HG03442 (cell line): ENCODE results near the gene MRNIP.
"Not testable (repeated sequence)": the region's sequence is repeated elsewhere in the genome, so short reads cannot be mapped to it uniquely, and the experiment has no call there.

Experiments
- ATAC-seq: cut with Tn5 transposase; IDR thresholded peaks from one replicate; pipeline ENCODE4 v1.9.1; 2021; ENCODE audit warnings: mild to moderate bottlenecking, moderate library complexity; ENCODE audit not compliant: unreplicated experiment

The MRNIP gene

DNA sequence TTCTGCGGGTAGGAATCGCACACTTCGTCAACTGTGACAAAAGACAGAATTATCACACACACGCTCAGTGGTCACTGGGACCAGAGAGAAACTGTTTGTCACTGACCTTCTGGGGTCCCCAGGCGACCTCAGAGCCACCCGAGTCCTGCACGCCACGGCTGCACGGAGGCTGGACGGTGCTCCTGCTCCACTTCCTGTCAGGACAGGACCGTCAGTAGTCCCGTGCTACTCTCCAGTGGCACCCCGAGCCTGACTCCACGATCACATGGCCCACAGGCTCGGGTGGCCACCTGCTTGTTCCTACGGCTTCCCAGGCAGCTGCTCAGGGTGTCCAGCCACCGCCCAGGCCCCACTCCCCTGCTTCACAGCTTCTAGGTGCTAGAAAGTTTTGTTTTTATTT lies 17.9 kb downstream of the MRNIP start:
- ATAC-seq = no peak

DNA sequence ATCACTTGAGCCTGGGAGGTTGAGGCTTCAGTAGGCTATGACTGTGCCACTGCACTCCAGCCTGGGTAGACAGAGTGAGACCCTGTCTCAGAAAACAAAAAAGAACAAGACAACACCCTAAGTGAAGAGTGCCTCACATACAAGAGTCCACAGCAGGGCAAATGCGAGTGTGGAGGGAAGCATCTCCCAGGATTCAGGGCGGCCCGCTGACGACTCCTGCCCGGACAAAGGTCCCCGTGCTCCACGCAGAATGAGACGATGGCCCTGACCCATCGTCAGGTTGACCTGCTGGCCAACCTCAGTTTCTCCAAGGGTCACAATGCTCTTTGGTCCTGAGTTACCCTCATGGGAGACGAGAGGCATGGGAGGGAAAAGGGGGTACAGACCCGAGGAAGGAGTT lies 18.3 kb downstream of the MRNIP start:
- ATAC-seq = no peak

DNA sequence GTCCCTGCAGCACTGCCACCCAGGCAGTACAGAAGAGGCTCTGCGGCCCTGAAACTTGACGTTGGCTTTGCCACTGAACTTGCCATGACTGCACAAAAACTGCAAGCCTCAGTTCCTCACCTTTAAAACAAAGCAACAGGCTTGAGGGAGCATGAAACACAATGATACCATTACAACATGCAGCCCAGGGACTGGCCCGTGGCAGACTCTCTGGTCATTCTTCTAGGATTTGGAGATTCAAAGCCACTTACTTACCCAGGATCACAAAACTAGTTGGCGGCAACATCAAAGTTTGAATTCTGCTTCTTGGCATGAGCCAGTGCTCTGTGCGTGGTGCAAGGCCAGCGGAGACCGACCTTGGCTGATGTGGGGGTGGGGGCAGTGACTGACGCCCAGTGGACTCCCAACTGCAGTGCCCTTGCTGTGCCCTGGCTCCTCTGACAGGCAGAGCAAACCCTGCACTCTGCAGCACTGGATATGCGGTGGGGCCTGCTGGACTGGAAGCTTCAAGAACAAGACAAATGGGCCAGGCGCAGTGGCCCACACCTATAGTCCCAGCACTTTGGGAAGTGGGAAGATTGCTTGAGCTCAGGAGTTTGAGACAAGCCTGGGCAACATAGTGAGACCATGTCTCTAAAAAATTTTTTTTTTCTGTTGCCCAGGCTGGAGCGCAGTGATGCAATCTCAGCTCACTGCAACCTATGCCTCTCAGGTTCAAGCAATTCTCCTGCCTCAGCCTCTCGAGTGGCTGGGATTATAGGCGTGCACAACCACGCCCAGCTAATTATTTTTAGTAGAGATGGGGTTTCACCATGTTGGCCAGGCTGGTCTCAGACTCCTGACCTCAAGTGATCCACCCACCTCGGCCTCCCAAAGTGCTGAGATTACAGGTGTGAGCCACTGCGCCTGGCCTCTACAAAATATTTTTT lies 19.0 kb downstream of the MRNIP start:
- no peak for ATAC-seq

DNA sequence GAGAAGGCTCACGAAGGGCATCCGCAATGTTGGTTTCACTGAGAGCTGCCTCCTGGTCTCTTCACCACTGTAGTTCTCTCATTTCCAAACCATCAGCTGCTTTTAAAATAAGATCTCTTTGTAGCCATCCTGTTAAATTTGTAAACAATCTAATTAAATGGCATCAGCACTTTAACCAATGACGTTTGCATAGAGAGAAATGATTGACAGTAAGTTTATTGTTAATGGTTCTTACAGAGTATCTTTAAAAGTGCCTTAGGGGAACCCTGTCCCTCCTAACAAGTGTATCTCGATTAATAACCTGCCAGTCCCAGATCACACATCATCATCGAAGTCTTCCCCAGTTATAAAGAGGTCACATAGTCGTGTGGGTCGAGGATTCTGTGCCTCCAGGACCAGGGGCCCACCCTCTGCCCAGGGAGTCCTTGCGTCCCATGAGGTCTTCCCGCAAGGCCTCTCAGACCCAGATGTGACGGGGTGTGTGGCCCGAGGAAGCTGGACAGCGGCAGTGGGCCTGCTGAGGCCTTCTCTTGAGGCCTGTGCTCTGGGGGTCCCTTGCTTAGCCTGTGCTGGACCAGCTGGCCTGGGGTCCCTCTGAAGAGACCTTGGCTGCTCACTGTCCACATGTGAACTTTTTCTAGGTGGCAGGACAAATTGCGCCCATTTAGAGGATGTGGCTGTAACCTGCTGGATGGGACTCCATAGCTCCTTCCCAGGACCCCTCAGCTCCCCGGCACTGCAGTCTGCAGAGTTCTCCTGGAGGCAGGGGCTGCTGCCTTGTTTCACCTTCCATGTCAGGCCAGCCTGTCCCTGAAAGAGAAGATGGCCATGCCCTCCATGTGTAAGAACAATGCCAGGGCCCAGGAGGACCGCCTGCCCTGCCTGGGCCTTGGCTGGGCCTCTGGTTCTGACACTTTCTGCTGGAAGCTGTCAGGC lies 21.3 kb downstream of the MRNIP start:
- ATAC-seq = no peak

DNA sequence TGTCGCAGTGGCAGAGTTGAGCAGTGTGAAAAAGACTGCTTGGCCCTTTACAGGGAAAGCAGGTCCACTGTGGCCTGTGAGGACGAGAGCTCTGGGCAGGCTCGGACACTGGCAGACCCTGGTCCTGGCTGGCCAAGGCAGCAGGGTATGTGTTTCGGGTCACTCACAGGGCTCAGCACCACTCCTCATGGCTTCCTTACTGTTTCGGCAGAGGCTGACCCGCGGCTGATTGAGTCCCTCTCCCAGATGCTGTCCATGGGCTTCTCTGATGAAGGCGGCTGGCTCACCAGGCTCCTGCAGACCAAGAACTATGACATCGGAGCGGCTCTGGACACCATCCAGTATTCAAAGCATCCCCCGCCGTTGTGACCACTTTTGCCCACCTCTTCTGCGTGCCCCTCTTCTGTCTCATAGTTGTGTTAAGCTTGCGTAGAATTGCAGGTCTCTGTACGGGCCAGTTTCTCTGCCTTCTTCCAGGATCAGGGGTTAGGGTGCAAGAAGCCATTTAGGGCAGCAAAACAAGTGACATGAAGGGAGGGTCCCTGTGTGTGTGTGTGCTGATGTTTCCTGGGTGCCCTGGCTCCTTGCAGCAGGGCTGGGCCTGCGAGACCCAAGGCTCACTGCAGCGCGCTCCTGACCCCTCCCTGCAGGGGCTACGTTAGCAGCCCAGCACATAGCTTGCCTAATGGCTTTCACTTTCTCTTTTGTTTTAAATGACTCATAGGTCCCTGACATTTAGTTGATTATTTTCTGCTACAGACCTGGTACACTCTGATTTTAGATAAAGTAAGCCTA lies 22.2 kb downstream of the MRNIP start:
- ATAC-seq = no peak

DNA sequence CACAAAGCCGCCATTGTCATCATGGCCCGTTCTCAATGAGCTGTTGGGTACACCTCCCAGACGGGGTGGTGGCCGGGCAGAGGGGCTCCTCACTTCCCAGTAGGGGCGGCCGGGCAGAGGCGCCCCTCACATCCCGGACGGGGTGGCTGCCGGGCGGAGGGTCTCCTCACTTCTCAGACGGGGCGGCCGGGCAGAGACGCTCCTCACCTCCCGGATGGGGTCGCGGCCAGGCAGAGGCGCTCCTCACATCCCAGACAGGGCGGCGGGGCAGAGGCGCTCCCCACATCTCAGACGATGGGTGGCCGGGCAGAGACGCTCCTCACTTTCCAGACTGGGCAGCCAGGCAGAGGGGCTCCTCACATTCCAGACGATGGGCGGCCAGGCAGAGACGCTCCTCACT lies 23.7 kb downstream of the MRNIP start:
- not testable (repeated sequence) for ATAC-seq

DNA sequence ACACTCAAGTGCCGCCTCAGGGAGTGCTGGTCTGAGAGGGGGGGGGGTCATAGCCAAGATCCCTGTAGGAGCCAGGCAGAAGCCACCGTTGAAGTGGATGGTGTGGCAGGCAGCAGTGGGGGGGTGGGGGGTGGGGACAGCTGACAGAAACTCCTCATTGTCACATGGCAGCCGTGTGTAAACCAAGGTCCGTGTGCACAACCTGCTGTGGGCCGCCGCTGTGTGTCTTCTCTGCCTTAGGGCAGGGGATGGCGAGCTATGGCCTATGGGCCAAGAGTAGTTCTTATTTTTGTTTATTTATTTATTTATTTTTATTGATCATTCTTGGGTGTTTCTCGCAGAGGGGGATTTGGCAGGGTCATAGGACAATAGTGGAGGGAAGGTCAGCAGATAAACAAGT lies 24.5 kb downstream of the MRNIP start:
- ATAC-seq = no peak

DNA sequence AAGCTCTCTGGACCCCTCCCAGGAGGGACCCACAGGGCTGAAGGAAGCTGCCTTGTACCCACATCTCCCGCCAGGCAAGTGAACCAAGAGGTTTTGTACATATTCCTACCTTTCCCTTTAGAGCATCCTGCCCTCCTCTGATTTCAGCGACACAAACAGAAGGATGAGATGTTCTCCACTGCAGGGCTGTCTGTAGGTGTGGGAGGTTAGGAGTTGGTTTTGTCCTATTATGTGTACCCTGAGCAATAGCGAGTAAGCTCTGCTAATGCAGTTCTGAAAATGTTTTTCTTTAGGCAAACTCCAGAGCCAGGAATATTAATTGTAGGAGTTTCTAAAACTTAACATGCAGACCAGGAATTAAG lies 24.9 kb downstream of the MRNIP start:
- ATAC-seq = no peak

DNA sequence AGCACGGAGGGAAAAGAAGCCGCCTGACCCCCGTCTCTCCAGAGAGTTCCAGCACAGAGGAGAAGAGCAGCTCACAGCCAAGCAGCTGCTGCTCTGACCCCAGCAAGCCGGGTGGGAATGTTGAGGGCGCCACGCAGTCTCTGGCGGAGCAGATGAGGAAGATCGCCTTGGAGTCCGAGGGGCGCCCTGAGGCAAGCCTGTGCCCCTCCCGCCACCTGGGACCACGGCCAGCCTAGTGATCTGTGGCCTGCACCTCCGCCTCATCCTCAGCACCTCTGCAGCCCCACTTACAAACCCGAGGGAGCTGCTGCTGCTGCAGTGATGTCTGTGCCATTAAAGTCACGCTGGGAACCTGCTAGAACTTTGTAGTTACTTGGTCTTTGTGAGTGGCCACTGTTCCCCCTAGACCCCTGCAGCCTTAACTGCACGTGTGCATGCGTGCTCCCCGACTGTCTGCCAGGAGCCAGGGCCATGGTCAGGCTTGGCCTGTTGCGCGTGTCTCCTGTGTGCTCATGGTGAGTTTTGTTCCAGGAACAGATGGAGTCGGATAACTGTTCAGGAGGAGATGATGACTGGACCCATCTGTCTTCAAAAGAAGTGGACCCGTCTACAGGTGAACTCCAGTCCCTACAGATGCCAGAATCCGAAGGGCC lies 25.4 kb downstream of the MRNIP start:
- ATAC-seq = no peak

DNA sequence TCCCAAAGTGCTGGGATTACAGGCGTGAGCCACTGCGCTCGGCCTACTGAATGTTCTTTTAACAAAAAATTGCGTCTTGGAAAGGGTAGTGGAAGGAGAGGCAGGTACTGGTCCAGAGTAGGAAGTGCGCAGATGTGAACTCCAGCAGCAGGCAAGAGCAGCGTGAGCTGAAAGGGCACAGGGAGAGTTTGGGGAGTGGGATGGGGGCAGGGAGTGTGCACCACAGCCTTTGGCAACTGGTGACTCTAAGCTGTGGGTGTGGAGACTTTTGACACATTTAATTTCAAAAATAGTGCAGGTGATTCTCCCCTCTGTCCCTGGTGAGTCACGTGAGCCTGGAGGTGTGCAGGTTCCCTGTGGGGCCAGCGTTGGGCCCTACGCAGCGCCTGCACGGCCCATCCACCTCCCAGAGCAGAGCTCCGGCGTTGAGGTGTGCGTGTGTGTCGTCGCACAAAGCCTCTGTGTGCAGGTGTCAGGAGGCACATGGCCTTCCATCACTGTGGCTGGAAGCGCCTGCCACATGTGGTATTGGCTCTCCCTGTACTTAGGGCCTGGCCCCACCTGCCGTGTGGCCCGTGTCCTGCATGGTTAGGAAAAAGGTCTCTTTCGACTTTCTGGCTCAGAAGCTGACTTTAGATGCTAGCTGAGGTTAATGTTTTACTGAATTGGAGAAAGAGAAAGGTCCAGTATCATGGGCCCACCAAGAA lies 26.4 kb downstream of the MRNIP start:
- no peak for ATAC-seq

DNA sequence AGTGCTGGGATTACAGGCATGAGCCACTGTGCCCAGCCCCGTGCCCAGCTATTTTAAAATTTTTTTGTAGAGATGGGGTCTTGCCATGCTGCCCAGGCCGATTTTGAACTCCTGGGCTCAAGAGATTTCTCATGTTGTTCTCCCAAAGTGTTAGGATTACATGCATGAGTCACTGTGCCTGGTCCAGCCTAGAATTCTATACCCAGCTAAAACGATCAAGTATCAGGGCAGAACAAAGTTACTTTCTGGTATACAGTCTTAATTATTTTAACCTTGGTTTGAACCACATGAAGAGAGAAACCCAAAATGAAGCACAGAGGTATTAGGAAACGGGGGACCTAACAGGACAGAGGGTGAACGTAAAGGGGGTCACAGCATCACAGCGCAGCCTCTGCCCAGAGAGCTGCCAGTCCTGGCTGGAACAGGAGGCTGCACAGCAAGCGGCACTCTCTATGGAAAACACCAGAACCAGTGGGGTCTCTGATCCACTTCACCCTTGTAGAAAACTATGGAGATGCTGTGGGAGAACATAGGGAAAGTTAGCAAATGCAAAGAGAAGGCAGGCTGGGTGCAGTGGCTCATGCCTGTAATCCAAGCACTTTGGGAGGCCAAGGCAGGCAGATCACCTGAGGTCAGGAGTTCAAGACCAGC lies 27.7 kb downstream of the MRNIP start:
- ATAC-seq = no peak

DNA sequence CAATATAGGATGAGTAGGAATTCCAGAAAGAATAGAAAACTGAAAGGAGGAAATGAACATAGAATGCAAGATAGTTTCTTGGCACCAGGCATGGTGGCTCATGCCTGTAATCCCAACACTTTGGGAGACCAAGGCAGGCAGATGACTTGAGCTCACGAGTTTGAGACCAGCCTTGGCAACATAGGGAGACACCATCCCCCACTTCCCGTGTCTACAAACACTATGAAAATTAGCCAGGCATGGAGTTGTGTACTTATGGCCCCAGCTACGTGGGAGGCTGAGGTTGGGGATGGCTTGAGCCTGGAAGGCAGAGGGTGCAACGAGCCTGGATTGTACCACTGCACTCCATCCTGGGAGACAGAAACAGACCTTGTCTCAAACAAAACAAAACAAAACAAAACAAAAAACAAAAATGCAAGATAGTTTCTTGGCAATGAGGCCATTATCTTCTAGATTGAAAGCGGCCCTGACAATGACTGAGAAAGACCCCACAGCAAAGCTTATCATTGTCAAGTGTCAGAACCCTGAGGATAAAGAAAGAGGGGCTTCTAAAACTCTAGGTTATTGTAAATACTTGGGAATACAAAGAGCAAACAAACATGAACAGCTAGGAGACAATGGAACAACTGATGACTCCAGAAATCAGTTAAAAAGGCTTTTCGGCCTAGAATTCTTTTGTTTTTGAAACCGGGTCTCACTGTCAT lies 28.7 kb downstream of the MRNIP start:
- ATAC-seq = no peak

DNA sequence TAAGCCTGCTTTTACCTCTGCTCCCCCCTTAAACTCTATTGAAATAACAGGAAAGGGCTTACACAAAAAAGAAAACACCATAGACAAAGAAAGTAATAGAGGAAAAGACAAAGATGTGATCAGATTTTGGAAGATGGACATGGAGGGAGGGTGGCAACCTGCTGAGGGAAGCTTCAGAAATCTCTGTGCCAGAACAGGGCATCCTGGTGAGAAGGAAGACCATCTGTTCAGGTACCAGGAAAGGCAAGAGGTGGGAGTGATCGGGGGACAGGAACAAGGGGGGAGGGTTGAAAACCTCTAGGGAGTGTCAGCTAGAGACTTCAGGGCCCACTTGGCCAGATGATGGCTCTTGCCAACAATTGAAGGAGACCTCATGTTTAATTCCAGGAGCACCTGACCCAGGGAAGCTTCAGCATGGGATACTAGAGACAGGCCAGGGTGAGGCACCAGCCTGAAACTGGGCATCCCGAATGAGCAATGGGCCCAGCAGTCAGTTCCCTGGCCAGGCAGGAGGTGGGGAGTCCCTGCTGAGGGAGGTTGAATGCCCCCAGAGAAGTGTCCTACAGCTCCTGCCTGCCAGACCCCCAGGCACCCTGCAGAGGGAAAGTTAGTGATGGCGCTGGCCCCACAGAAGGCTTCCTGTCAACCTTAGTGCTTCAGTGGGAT lies 29.7 kb downstream of the MRNIP start:
- ATAC-seq = no peak

DNA sequence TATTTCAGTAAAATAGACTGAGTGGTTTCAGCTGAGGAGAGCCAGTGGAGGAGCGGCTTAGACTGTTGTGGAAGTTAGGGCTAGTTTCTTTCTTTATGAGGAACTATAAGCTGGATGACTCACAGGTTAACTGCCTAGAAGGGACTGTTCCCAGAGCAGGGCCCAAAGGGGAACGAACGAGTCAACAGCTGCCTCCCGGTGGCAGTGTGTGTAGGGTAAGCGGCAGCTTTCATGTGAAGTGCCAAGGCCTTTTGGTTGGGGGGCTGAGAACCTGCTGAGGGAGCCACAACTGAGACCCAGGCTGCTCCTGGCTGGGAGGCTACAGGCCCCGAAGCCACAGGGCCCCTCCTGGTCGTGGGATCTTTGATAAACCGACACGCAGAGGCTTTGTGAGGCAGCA lies 30.9 kb downstream of the MRNIP start:
- ATAC-seq = no peak

DNA sequence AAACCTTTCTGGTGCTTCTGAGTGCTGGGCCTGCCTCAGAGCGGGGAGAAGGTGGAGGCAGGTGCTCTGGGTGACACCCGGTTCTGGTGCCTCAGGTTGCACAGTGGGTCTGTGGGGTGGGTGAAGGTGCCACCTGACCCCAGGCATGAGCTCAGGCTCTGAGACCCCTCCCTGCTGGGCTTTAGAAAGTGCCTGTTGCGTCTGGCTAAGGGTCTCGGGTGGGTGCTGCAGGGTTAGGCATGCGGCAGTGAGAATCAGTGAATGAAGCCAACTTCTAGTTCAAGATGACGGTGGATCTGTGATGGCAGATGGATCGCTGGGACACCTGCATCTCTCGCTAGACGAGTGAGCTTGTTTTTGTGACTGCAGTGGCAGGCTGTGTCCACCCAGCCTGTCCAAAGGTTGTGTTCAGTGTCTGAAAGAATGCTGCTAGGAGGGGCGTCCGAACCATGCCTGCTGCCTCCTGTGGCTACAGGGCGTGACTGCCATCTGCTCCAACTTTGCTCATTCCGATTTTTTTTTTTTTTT lies 32.9 kb downstream of the MRNIP start:
- ATAC-seq = no peak

DNA sequence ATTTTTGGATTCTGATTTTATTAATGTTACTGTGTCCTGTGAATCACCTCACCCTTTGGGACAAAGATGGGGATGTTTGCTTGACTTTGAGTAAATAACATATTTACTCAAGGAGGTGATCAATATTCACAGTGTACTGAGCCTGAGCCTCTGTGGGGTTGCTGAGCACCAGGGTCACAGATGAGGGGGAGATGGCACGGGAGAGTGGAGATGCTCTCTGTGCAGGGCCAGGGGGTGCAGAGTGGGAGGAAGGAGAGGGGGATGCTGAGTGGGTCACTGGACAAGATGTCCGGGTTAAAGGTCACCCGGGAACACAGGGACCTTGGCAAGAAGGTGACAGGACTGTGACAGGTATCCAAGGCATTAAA lies 33.9 kb downstream of the MRNIP start:
- ATAC-seq = no peak

DNA sequence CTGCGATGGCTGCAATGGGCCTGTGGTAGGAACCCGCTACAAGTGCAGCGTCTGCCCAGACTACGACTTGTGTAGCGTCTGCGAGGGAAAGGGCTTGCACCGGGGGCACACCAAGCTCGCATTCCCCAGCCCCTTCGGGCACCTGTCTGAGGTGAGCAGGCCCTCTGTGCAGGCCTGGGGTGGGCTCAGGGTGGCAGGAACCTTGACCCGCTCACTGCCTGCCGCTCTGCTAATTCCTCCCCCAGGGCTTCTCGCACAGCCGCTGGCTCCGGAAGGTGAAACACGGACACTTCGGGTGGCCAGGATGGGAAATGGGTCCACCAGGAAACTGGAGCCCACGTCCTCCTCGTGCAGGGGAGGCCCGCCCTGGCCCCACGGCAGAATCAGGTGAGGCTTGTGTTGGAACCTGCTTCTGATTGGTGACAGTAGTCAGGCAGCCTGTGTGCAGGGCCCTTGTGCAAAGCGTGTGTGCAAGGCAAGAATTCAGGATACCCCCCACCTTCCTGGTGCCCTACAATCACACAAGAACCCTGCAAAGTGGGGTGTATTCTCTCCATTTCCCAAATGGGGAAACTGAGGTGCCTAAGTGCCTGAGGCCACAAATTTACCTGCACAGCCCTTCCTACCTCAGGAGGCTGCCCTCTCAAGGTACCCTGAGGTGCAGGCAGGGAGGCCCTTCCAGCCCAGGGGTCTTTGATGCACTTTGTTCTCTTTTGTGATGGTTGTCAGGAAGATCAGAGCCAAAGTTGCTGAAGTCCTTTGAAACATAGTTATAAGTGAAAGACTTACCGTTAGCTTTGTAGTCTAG lies 34.5 kb downstream of the MRNIP start:
- no peak for ATAC-seq
